ENCODE results near the gene GNG5. TPM values are rescaled to one million over a fixed set of nuclear protein-coding genes. Genes with fewer than 3 reads are reported as not detected.

Gene GNG5
- total and polyA plus RNA-seq, 2 experiments from 2014 or later = 71.5 to 674 TPM

GRCh38 chr1:84509029-84509428 is 2.6 kb upstream of the GNG5 start:
- H2AFZ ChIP-seq = no peak overlapping the region
- H3K4me1 ChIP-seq (ENCODE audit: insufficient read depth) = peaks cover 20% of the 10 kb centered on the region
- H4K20me1 ChIP-seq (replicated peaks; ENCODE audit: insufficient read depth) = peaks cover 6% of the 10 kb centered on the region; the same call in 1 of the 2 replicates
- no peak overlapping the region for H3K27ac ChIP-seq (ENCODE audit: low read depth)
- Mint-ChIP-seq H3K27ac (no peak overlapping the region), H3K27me3 (ENCODE audit: insufficient read depth, low read depth, poor library complexity) (peaks cover 12% of the 10 kb centered on the region), H3K36me3 (ENCODE audit: low read depth) (peaks cover 10% of the 10 kb centered on the region; the same call in 1 of the 3 replicates), H3K9me3 (peaks cover 9% of the 10 kb centered on the region; the same call in 1 of the 3 replicates), H3K4me3 (no peak overlapping the region), H3K4me1 (peaks cover 11% of the 10 kb centered on the region)
- no peak overlapping the region for H3K4me2 ChIP-seq
- no peaks in the 10 kb centered on the region; the same call in 1 of the 2 replicates for H3K9me2 ChIP-seq (ENCODE audit: insufficient read depth)
- peaks cover 15% of the 10 kb centered on the region for H3K79me2 ChIP-seq (replicated peaks; ENCODE audit: insufficient read depth)
- no peak overlapping the region for H3K4me3 ChIP-seq
- H3K27me3 ChIP-seq (ENCODE audit: insufficient read depth) = peaks cover 12% of the 10 kb centered on the region
- no peak for DNase-seq (ENCODE audit: low spot score)
- no peaks in the 10 kb centered on the region for H3K36me3 ChIP-seq (ENCODE audit: insufficient read depth)
- TF ChIP-seq JUNB (IDR thresholded peaks at IDR 0.05; ENCODE audit: unreplicated experiment) (no peak), REST (IDR thresholded peaks at IDR 0.05; ENCODE audit: unreplicated experiment) (no peak), ZNF331 (CRISPR knock-in tag; IDR thresholded peaks at IDR 0.05; ENCODE audit: low read depth) (no peak), STAT1 (IDR thresholded peaks at IDR 0.05; ENCODE audit: unreplicated experiment) (no peak), ZNF462 (CRISPR knock-in tag; IDR thresholded peaks at IDR 0.05) (no peak), CREB1 (CRISPR knock-in tag; IDR thresholded peaks at IDR 0.05; ENCODE audit: low read depth) (no peak), EZH2phosphoT487 (IDR thresholded peaks at IDR 0.05; ENCODE audit: unreplicated experiment) (no peak), CTCF (conservative IDR thresholded peaks at IDR 0.05; ENCODE audit: low read depth in 2 of 2) (no peak), EZH2 (IDR thresholded peaks at IDR 0.05; ENCODE audit: low read depth, unreplicated experiment) (no peak), POLR2AphosphoS5 (IDR thresholded peaks at IDR 0.05; ENCODE audit: low read depth) (no peak), ETS1 (IDR thresholded peaks at IDR 0.05) (no peak), NANOG (IDR thresholded peaks at IDR 0.05; ENCODE audit: borderline replicate concordance) (no peak), ZNF114 (CRISPR knock-in tag; IDR thresholded peaks at IDR 0.05) (no peak)
- ATAC-seq = no peak
- H3F3A ChIP-seq (replicated peaks; ENCODE audit: low read depth) = no peaks in the 10 kb centered on the region

All from GM23338 (cell line).